CD4-positive, alpha-beta T cell treated with Interleukin-1 beta for 1 hour (primary cell): Measurements from ENCODE around the gene SMCP.

Source experiments
- DNase-seq, 2 donors: peaks; one replicate each; pipeline ENCODE4 v3.0.0-alpha.2; 2020 to 2022

The SMCP gene

GRCh38 chr1:152878042-152878441 is at the start of gene SMCP:
Gene SMCP (plus strand): TSS chr1:152878322. CDS start chr1:152884423, 6,101 bp downstream.
- DNase-seq = no peak

- DNase-seq = no peak
Observed at GRCh38 chr1:152836870-152837269, 41.3 kb upstream of the SMCP start.

GRCh38 chr1:152842556-152842955 is 35.6 kb upstream of the SMCP start, which contains the start of gene LCE6A:
Gene LCE6A (plus strand): TSS chr1:152842856. CDS start chr1:152843521, 665 bp downstream.
- DNase-seq = no peak

GRCh38 chr1:152855661-152856060 is 22.5 kb upstream of the SMCP start:
- no peak for DNase-seq

GRCh38 chr1:152858062-152858461 is 20.1 kb upstream of the SMCP start:
- DNase-seq = no peak

GRCh38 chr1:152859696-152860095 is 18.4 kb upstream of the SMCP start, which contains the start of gene LCE7A:
Gene LCE7A (plus strand): TSS chr1:152859996. CDS start chr1:152860698, 702 bp downstream.
- no peak for DNase-seq

GRCh38 chr1:152860129-152860528 is 18.0 kb upstream of the SMCP start:
- no peak for DNase-seq

GRCh38 chr1:152861374-152861773 is 16.7 kb upstream of the SMCP start:
- no peak for DNase-seq

GRCh38 chr1:152864443-152864842 is 13.7 kb upstream of the SMCP start:
- DNase-seq = no peak

GRCh38 chr1:152866321-152866720 is 11.8 kb upstream of the SMCP start:
- DNase-seq = no peak

GRCh38 chr1:152869808-152870419 is 8.2 kb upstream of the SMCP start:
- peak; percentile 18 to 48 for DNase-seq

- DNase-seq = no peak
Observed at GRCh38 chr1:152870831-152871730, 7.0 kb upstream of the SMCP start.

GRCh38 chr1:152871731-152872126 is 6.4 kb upstream of the SMCP start:
- no peak for DNase-seq

GRCh38 chr1:152873495-152873894 is 4.6 kb upstream of the SMCP start:
- DNase-seq = no peak

- DNase-seq = no peak
Observed at GRCh38 chr1:152876827-152877226, 1.3 kb upstream of the SMCP start.

- no peak for DNase-seq
Observed at GRCh38 chr1:152879559-152880198, 1.6 kb downstream of the SMCP start.

GRCh38 chr1:152880316-152880715 is 2.2 kb downstream of the SMCP start:
- DNase-seq = no peak

- no peak for DNase-seq
Observed at GRCh38 chr1:152880907-152881306, 2.8 kb downstream of the SMCP start.

- DNase-seq = no peak
Observed at GRCh38 chr1:152884085-152884484, 6.0 kb downstream of the SMCP start.

- DNase-seq = no peak
Observed at GRCh38 chr1:152884506-152884905, 6.4 kb downstream of the SMCP start.

- DNase-seq = no peak
Observed at GRCh38 chr1:152884966-152885624, 7.0 kb downstream of the SMCP start.

GRCh38 chr1:152886085-152886484 is 8.0 kb downstream of the SMCP start:
- DNase-seq = no peak
